Liver (tissue), 9 donors: ENCODE results near the gene ILK. TPM values are rescaled to one million over a fixed set of nuclear protein-coding genes. Genes with fewer than 3 reads are reported as not detected.

Source experiments
- DNase-seq: peaks from one replicate; pipeline ENCODE4 v3.0.0-alpha.2; 2017; ENCODE audit warnings: low spot score
- H3K27ac ChIP-seq, 2 donors: one replicate each; pipeline ENCODE4 v1.7.0; 2013; ENCODE audit warnings: inconsistent platforms in 2 of 2, low read length in 2 of 2, control low read depth in 1 of 2, low read depth in 1 of 2, mild to moderate bottlenecking in 1 of 2
- H3K27me3 ChIP-seq, 4 donors: one replicate each; pipeline versions ENCODE4 v1.6.1 to v1.7.0; 2013; ENCODE audit warnings: low read length in 3 of 4, inconsistent platforms in 1 of 4, mild to moderate bottlenecking in 1 of 4, moderate library complexity in 1 of 4; ENCODE audit not compliant: control insufficient read depth in 4 of 4, insufficient read depth in 4 of 4
- H3K36me3 ChIP-seq, 4 donors: one replicate each; pipeline versions ENCODE4 v1.6.1 to v1.7.0; 2013; ENCODE audit warnings: low read length in 3 of 4, mild to moderate bottlenecking in 3 of 4, low read depth in 1 of 4, moderate library complexity in 1 of 4; ENCODE audit not compliant: control insufficient read depth in 4 of 4, insufficient read depth in 3 of 4
- H3K4me1 ChIP-seq, 4 donors: one replicate each; pipeline versions ENCODE4 v1.6.1 to v1.7.0; 2013; ENCODE audit warnings: low read length in 3 of 4, mild to moderate bottlenecking in 3 of 4, moderate library complexity in 1 of 4; ENCODE audit not compliant: control insufficient read depth in 4 of 4, insufficient read depth in 4 of 4
- H3K4me3 ChIP-seq, 3 donors: one replicate each; pipeline versions ENCODE4 v1.6.1 to v1.7.0; 2013; ENCODE audit warnings: low read length in 3 of 3, control low read depth in 1 of 3, low read depth in 1 of 3, mild to moderate bottlenecking in 1 of 3
- H3K9ac ChIP-seq, 2 donors: one replicate each; pipeline ENCODE4 v1.7.0; 2013; ENCODE audit warnings: low read length in 2 of 2, mild to moderate bottlenecking in 2 of 2, moderate library complexity in 2 of 2, control low read depth in 1 of 2, low read depth in 1 of 2
- H3K9me3 ChIP-seq, 4 donors: one replicate each; pipeline versions ENCODE4 v1.6.1 to v1.7.0; 2013; ENCODE audit warnings: low read length in 3 of 4; ENCODE audit not compliant: control insufficient read depth in 4 of 4
- EGR1 ChIP-seq, 2 donors: IDR thresholded peaks; 2 replicates each; pipeline ENCODE4 v1.6.1; 2016 to 2018; ENCODE audit warnings: antibody characterized with exemption in 2 of 2, low read depth in 2 of 2
- FOXA1 ChIP-seq: IDR thresholded peaks from 2 replicates; pipeline ENCODE4 v1.6.1; 2016; ENCODE audit warnings: antibody characterized with exemption
- FOXA2 ChIP-seq: IDR thresholded peaks from 2 replicates; pipeline ENCODE4 v1.6.1; 2016; ENCODE audit warnings: antibody characterized with exemption
- GABPA ChIP-seq, 2 donors: IDR thresholded peaks in 1 of 2; conservative IDR thresholded peaks in 1 of 2; 2 replicates each; pipeline ENCODE4 v1.6.1; 2016; ENCODE audit warnings: antibody characterized with exemption in 2 of 2, mild to moderate bottlenecking in 1 of 2, moderate library complexity in 1 of 2
- HNF4A ChIP-seq, 2 donors: conservative IDR thresholded peaks; 2 replicates each; pipeline ENCODE4 v1.6.1; 2016; ENCODE audit warnings: antibody characterized with exemption in 2 of 2, mild to moderate bottlenecking in 2 of 2
- HNF4G ChIP-seq: IDR thresholded peaks from 2 replicates; pipeline ENCODE4 v1.6.1; 2016; ENCODE audit warnings: antibody characterized with exemption
- JUND ChIP-seq, 2 donors: IDR thresholded peaks; 2 replicates each; pipeline ENCODE4 v1.6.1; 2016; ENCODE audit warnings: antibody characterized with exemption in 2 of 2
- NR2F2 ChIP-seq: IDR thresholded peaks from 2 replicates; pipeline ENCODE4 v1.6.1; 2016; ENCODE audit warnings: antibody characterized with exemption
- RAD21 ChIP-seq, 2 donors: IDR thresholded peaks; 2 replicates each; pipeline ENCODE4 v1.6.1; 2016; ENCODE audit warnings: antibody characterized with exemption in 2 of 2, mild to moderate bottlenecking in 2 of 2
- RXRA ChIP-seq, 2 donors: IDR thresholded peaks; 2 replicates each; pipeline ENCODE4 v1.6.1; 2017 to 2018; ENCODE audit warnings: antibody characterized with exemption in 2 of 2, mild to moderate bottlenecking in 1 of 2
- SP1 ChIP-seq: IDR thresholded peaks from 2 replicates; pipeline ENCODE4 v1.6.1; 2018; ENCODE audit warnings: antibody characterized with exemption, mild to moderate bottlenecking
- TAF1 ChIP-seq: conservative IDR thresholded peaks from 2 replicates; pipeline ENCODE4 v1.6.1; 2016; ENCODE audit warnings: antibody characterized with exemption, mild to moderate bottlenecking
- YY1 ChIP-seq: IDR thresholded peaks from 2 replicates; pipeline ENCODE4 v1.6.1; 2016; ENCODE audit warnings: antibody characterized with exemption, mild to moderate bottlenecking
- WGBS: extraction: QIAGEN DNeasy Blood & Tissue Kit; methylation state at CpG from one replicate; pipeline ENCODE4 v1.1.7; 2013; 5-methylcytosine and 5-hydroxymethylcytosine counted together
- polyA plus RNA-seq, 2 donors: library from polyadenylated mRNA; stranded (reverse) in 1 of 2; unstranded in 1 of 2; fragments of 200-250 nt in 1 of 2; fragments of >200 nt in 1 of 2; fragmentation: Nextera tagmentation in 1 of 2; extraction: Ambion mirVana in 1 of 2; gene quantifications; one replicate each; pipeline versions ENCODE4 v1.2.1 to v1.2.3, GENCODE V29; 2013 to 2015
- total RNA-seq, 2 donors: library from RNA; depleted of rRNA; stranded (reverse); fragments of >200 nt; gene quantifications; one replicate each; pipeline ENCODE4 v1.2.3, GENCODE V29; 2014
- TF ChIP-seq, protein P1 (sequence below): IDR thresholded peaks from 2 replicates; pipeline ENCODE4 v1.6.1; 2016; ENCODE audit warnings: antibody characterized with exemption, mild to moderate bottlenecking
- TF ChIP-seq, protein P2 (sequence below): IDR thresholded peaks from 2 replicates; pipeline ENCODE4 v1.6.1; 2016; ENCODE audit warnings: antibody characterized with exemption
- TF ChIP-seq, protein P3 (sequence below): IDR thresholded peaks from 2 replicates; pipeline ENCODE4 v1.6.1; 2016; ENCODE audit warnings: antibody characterized with exemption
- TF ChIP-seq, protein P4 (sequence below): fragments of 150-350 bp; IDR thresholded peaks from 2 replicates; pipeline ENCODE4 v1.5.1; 2017; ENCODE audit warnings: improper control_type of control experiment, low read depth, low read length; ENCODE audit not compliant: missing input control
- TF ChIP-seq, protein P5 (sequence below): IDR thresholded peaks from 2 replicates; pipeline ENCODE4 v1.6.1; 2016; ENCODE audit warnings: antibody characterized with exemption
- donor health status: healthy.
- donor health status: healthy.
- donor health status: healthy.
- donor health status: healthy.
- donor health status: healthy.

Gene ILK
- total and polyA plus RNA-seq, 4 donors, result 29.6 to 69.1 (median 48.2) TPM

DNA sequence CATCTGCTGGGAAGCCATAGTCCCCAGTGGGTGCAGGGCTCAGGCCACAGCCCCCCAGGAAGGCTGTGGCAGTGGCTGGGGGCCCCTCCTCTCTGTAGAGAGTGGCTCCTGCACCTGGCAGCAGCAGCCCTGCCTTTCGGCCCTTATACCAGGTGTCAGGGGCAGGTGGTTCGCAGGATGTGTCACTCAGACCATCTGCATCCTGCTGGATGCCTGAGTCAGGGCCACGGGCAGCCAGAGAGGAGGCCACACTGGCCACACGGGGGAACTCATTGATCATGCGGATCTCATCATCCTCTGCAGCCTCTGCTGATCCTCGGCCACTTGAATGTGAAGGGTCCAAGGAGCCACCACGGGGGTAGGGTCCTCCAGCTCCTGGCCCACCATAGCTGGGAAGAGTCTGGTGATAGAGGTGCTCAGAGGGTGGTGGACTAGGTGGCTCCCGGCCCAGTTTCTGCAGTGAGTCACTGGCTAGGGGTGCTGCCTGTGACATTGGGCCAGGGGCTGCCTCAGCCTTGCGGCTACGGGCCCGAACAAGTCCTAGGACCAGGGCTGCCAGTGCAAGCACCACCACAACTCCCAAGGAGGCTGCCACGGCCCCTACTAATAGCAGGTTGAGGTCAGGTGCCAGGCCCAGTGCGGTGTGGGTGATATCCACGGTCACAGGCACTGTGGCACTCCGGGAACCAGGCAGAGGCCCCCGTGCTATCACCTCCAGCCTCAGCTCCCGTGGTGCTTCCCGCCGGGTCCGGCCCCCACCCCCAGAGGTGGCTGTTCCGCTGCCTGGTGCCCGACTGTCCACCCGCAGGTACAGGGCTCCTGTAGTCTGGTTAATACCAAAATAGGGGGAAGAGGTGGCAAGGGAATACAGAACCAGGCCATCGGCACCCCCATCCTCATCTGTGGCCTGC lies 18.9 kb downstream of the ILK start:
- H3K36me3 ChIP-seq, result no peaks in the 10 kb centered on the region
- WGBS, result 91% methylated on average over 24 of the region's 24 CpGs

More for the DNA sequence above, 18.9 kb downstream of the ILK start:
- no peak overlapping the region for H3K27ac ChIP-seq
- peaks cover 0 to 20% (median 11%) of the 10 kb centered on the region in 4 donors for H3K4me1 ChIP-seq
- no peak overlapping the region for H3K4me3 ChIP-seq
- no peaks in the 10 kb centered on the region for H3K27me3 ChIP-seq
- no peak for TF ChIP-seq FOXA2
- TF ChIP-seq, protein P1, sequence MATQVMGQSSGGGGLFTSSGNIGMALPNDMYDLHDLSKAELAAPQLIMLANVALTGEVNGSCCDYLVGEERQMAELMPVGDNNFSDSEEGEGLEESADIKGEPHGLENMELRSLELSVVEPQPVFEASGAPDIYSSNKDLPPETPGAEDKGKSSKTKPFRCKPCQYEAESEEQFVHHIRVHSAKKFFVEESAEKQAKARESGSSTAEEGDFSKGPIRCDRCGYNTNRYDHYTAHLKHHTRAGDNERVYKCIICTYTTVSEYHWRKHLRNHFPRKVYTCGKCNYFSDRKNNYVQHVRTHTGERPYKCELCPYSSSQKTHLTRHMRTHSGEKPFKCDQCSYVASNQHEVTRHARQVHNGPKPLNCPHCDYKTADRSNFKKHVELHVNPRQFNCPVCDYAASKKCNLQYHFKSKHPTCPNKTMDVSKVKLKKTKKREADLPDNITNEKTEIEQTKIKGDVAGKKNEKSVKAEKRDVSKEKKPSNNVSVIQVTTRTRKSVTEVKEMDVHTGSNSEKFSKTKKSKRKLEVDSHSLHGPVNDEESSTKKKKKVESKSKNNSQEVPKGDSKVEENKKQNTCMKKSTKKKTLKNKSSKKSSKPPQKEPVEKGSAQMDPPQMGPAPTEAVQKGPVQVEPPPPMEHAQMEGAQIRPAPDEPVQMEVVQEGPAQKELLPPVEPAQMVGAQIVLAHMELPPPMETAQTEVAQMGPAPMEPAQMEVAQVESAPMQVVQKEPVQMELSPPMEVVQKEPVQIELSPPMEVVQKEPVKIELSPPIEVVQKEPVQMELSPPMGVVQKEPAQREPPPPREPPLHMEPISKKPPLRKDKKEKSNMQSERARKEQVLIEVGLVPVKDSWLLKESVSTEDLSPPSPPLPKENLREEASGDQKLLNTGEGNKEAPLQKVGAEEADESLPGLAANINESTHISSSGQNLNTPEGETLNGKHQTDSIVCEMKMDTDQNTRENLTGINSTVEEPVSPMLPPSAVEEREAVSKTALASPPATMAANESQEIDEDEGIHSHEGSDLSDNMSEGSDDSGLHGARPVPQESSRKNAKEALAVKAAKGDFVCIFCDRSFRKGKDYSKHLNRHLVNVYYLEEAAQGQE, result no peak
- no peak for TF ChIP-seq HNF4G
- no peak for TF ChIP-seq FOXA1
- no peak for TF ChIP-seq RAD21 (IDR thresholded peaks at IDR 0.05)
- no peak for TF ChIP-seq SP1
- TF ChIP-seq YY1, result no peak
- TF ChIP-seq, protein P2, sequence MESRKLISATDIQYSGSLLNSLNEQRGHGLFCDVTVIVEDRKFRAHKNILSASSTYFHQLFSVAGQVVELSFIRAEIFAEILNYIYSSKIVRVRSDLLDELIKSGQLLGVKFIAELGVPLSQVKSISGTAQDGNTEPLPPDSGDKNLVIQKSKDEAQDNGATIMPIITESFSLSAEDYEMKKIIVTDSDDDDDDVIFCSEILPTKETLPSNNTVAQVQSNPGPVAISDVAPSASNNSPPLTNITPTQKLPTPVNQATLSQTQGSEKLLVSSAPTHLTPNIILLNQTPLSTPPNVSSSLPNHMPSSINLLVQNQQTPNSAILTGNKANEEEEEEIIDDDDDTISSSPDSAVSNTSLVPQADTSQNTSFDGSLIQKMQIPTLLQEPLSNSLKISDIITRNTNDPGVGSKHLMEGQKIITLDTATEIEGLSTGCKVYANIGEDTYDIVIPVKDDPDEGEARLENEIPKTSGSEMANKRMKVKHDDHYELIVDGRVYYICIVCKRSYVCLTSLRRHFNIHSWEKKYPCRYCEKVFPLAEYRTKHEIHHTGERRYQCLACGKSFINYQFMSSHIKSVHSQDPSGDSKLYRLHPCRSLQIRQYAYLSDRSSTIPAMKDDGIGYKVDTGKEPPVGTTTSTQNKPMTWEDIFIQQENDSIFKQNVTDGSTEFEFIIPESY, result no peak
- no peak for TF ChIP-seq NR2F2
- TF ChIP-seq RXRA (IDR thresholded peaks at IDR 0.05), result no peak
- TF ChIP-seq, protein P3, sequence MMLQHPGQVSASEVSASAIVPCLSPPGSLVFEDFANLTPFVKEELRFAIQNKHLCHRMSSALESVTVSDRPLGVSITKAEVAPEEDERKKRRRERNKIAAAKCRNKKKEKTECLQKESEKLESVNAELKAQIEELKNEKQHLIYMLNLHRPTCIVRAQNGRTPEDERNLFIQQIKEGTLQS, result no peak
- no peak for TF ChIP-seq TAF1
- no peak for TF ChIP-seq JUND (IDR thresholded peaks at IDR 0.05)
- TF ChIP-seq GABPA (IDR thresholded peaks at IDR 0.05 in 1 of 2, conservative IDR thresholded peaks at IDR 0.05 in 1 of 2), result no peak
- TF ChIP-seq, protein P4, sequence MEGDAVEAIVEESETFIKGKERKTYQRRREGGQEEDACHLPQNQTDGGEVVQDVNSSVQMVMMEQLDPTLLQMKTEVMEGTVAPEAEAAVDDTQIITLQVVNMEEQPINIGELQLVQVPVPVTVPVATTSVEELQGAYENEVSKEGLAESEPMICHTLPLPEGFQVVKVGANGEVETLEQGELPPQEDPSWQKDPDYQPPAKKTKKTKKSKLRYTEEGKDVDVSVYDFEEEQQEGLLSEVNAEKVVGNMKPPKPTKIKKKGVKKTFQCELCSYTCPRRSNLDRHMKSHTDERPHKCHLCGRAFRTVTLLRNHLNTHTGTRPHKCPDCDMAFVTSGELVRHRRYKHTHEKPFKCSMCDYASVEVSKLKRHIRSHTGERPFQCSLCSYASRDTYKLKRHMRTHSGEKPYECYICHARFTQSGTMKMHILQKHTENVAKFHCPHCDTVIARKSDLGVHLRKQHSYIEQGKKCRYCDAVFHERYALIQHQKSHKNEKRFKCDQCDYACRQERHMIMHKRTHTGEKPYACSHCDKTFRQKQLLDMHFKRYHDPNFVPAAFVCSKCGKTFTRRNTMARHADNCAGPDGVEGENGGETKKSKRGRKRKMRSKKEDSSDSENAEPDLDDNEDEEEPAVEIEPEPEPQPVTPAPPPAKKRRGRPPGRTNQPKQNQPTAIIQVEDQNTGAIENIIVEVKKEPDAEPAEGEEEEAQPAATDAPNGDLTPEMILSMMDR, result no peak
- TF ChIP-seq EGR1 (IDR thresholded peaks at IDR 0.05; ENCODE audit: low read depth in 2 of 2), result no peak
- TF ChIP-seq, protein P5, sequence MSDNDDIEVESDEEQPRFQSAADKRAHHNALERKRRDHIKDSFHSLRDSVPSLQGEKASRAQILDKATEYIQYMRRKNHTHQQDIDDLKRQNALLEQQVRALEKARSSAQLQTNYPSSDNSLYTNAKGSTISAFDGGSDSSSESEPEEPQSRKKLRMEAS, result no peak
- TF ChIP-seq HNF4A (conservative IDR thresholded peaks at IDR 0.05), result no peak
- H3K9me3 ChIP-seq, result no peaks in the 10 kb centered on the region
- no peak overlapping the region for H3K9ac ChIP-seq
- no peak for DNase-seq
